Right lobe of liver (tissue), 4 donors: ENCODE data around the gene DDX20.

Experiments
- CTCF ChIP-seq, 4 donors: fragments of 200-600 bp in 3 of 4; fragments of 450-650 bp in 1 of 4; IDR thresholded peaks; one replicate each; pipeline versions ENCODE4 v1.5.1 to v1.8.0; 2016 to 2022; ENCODE audit warnings: antibody characterized with exemption in 4 of 4, mild to moderate bottlenecking in 2 of 4
- POLR2A ChIP-seq: fragments of 450-650 bp; IDR thresholded peaks from one replicate; pipeline ENCODE4 v1.6.1; 2017; ENCODE audit warnings: antibody characterized with exemption, mild to moderate bottlenecking
- donor health status: DM: no; HTN: no; CAD: no.
- donor health status: DM: no; HTN: no; CAD: no.
- donor health status: DM: no; HTN: yes; CAD: no.

- TF ChIP-seq CTCF (IDR thresholded peaks at IDR 0.05), result no peak
- no peak for TF ChIP-seq POLR2A
Measured at GRCh38 chr1:111738436-111739193, 17.1 kb upstream of the DDX20 start.
